Endodermal cell (in vitro differentiated cells): Measurements from ENCODE around the gene SYCN. TPM values are rescaled to one million over a fixed set of nuclear protein-coding genes. Genes with fewer than 3 reads are reported as not detected.

ENCODE experiments used
- DNase-seq: peaks from one replicate; pipeline ENCODE4 v3.0.0-alpha.2; 2017
- H3K27ac ChIP-seq: 2 replicates; pipeline ENCODE4 v1.5.1; 2013; ENCODE audit warnings: mild to moderate bottlenecking, low read depth, low read length, moderate library complexity
- H3K27me3 ChIP-seq: 2 replicates; pipeline ENCODE4 v1.6.1; 2013; ENCODE audit warnings: mild to moderate bottlenecking, low read length, moderate library complexity; ENCODE audit not compliant: insufficient read depth, control insufficient read depth, poor library complexity, severe bottlenecking
- H3K36me3 ChIP-seq: 2 replicates; pipeline ENCODE4 v1.7.0; 2013; ENCODE audit warnings: mild to moderate bottlenecking, low read length, moderate library complexity; ENCODE audit not compliant: control insufficient read depth, insufficient read depth
- H3K4me1 ChIP-seq: one replicate; pipeline ENCODE4 v1.7.0; 2013; ENCODE audit warnings: low read length; ENCODE audit not compliant: control insufficient read depth, insufficient read depth
- H3K4me3 ChIP-seq: 2 replicates; pipeline ENCODE4 v1.5.1; 2013; ENCODE audit warnings: mild to moderate bottlenecking, low read length, moderate library complexity
- H3K9ac ChIP-seq: 2 replicates; pipeline ENCODE4 v1.6.1; 2013; ENCODE audit warnings: mild to moderate bottlenecking, low read length, moderate library complexity; ENCODE audit not compliant: poor library complexity, severe bottlenecking; ENCODE audit errors: extremely low read depth
- H3K9me3 ChIP-seq: 2 replicates; pipeline ENCODE4 v1.6.1; 2013; ENCODE audit warnings: mild to moderate bottlenecking, low read length, moderate library complexity; ENCODE audit not compliant: control insufficient read depth
- H3K27ac Mint-ChIP-seq: 2 replicates; pipeline ENCODE4 v1.8.0; 2020; ENCODE audit warnings: mixed read lengths
- H3K27me3 Mint-ChIP-seq: 2 replicates; pipeline ENCODE4 v1.8.0; 2021; ENCODE audit warnings: mild to moderate bottlenecking, mixed read lengths; ENCODE audit not compliant: insufficient read depth
- H3K36me3 Mint-ChIP-seq: 2 replicates; pipeline ENCODE4 v1.8.0; 2020; ENCODE audit warnings: low read depth, mixed read lengths
- H3K4me1 Mint-ChIP-seq: 2 replicates; pipeline ENCODE4 v1.8.0; 2020; ENCODE audit warnings: mixed read lengths
- H3K4me3 Mint-ChIP-seq: 2 replicates; pipeline ENCODE4 v1.8.0; 2020; ENCODE audit warnings: mild to moderate bottlenecking, moderate library complexity, mixed read lengths
- H3K9me3 Mint-ChIP-seq: 2 replicates; pipeline ENCODE4 v1.8.0; 2020; ENCODE audit warnings: mild to moderate bottlenecking, mixed read lengths
- CTCF ChIP-seq: fragments of 200-600 bp; sonication (generic); conservative IDR thresholded peaks from 2 replicates; pipeline ENCODE4 v1.5.0; 2021; ENCODE audit warnings: antibody characterized with exemption, mild to moderate bottlenecking
- WGBS, 2 experiments: methylation state at CpG; one replicate each; pipeline versions ENCODE4 v1.1.5 to v1.1.7; 2013; ENCODE audit warnings: missing lambda C conversion rate in 2 of 2, mixed read lengths in 1 of 2; ENCODE audit not compliant: insufficient coverage in 1 of 2, insufficient read length in 1 of 2; 5-methylcytosine and 5-hydroxymethylcytosine counted together
- total RNA-seq, 2 donors: library from RNA; stranded (reverse); fragmentation: NEBNext Ultra II Directional in 1 of 2; extraction: Animal tissue kit (Norgen Biotek cat#: 25700) in 1 of 2; gene quantifications; 2 replicates in 1 of 2; 3 replicates in 1 of 2; pipeline ENCODE4 v1.2.1, GENCODE V29; 2021

Gene SYCN
- total RNA-seq, 2 donors from 2014 or later: not detected

GRCh38 chr19:39200066-39200802 lies 3.8 kb downstream of the SYCN start:
- H3K27ac Mint-ChIP-seq: peak overlapping the region; percentile 27
- WGBS, 2 experiments: 86 to 93% methylated on average over 21 to 32 of the region's 32 CpGs
- Histone ChIP-seq H3K9me3 (no peaks in the 10 kb centered on the region), H3K27ac (no peak overlapping the region), H3K4me3 (no peak overlapping the region), H3K36me3 (no peaks in the 10 kb centered on the region), H3K9ac (no peak overlapping the region), H3K27me3 (peaks cover 67% of the 10 kb centered on the region), H3K4me1 (no peaks in the 10 kb centered on the region)
- H3K9me3 Mint-ChIP-seq: no peaks in the 10 kb centered on the region
- peaks cover 2% of the 10 kb centered on the region for H3K4me1 Mint-ChIP-seq
- H3K36me3 Mint-ChIP-seq: no peaks in the 10 kb centered on the region
- no peak overlapping the region for H3K4me3 Mint-ChIP-seq
- TF ChIP-seq CTCF: no peak
- H3K27me3 Mint-ChIP-seq: peaks cover 88% of the 10 kb centered on the region
- no peak for DNase-seq

- no peak overlapping the region for H3K27ac ChIP-seq
- no peaks in the 10 kb centered on the region for H3K36me3 ChIP-seq
- no peaks in the 10 kb centered on the region for H3K9me3 ChIP-seq
- no peak overlapping the region for H3K9ac ChIP-seq
- DNase-seq: no peak
- TF ChIP-seq CTCF: no peak
- peaks cover 60% of the 10 kb centered on the region for H3K27me3 ChIP-seq
- no peaks in the 10 kb centered on the region for H3K4me1 ChIP-seq
- Mint-ChIP-seq H3K4me3 (no peak overlapping the region), H3K9me3 (no peaks in the 10 kb centered on the region), H3K4me1 (peaks cover 3% of the 10 kb centered on the region), H3K27me3 (peaks cover 82% of the 10 kb centered on the region), H3K27ac (no peak overlapping the region), H3K36me3 (no peaks in the 10 kb centered on the region)
- H3K4me3 ChIP-seq: no peak overlapping the region
- whole genome bisulfite sequencing, 2 experiments: 44 to 62% methylated on average over 9 to 11 of the region's 11 CpGs
These were observed 5.0 kb downstream of the SYCN start for GRCh38 chr19:39199025-39199424.

GRCh38 chr19:39197808-39198207 lies 6.3 kb downstream of the SYCN start:
- Histone ChIP-seq H3K9ac (no peak overlapping the region), H3K27ac (no peak overlapping the region), H3K4me3 (no peak overlapping the region), H3K4me1 (no peaks in the 10 kb centered on the region), H3K9me3 (no peaks in the 10 kb centered on the region), H3K36me3 (no peaks in the 10 kb centered on the region), H3K27me3 (peaks cover 47% of the 10 kb centered on the region)
- Mint-ChIP-seq H3K4me3 (no peak overlapping the region), H3K4me1 (peaks cover 9% of the 10 kb centered on the region), H3K27me3 (peaks cover 76% of the 10 kb centered on the region), H3K27ac (no peak overlapping the region), H3K9me3 (no peaks in the 10 kb centered on the region), H3K36me3 (no peaks in the 10 kb centered on the region)
- peak; percentile 63 for DNase-seq
- WGBS, 2 experiments: 67% methylated on average over 5 of the region's 5 CpGs; no CpG with 5 or more reads in 1 of the 2 experiments
- TF ChIP-seq CTCF: peak; percentile 51
